ENCODE results near the gene MEF2B.

GRCh38 chr19:19170873-19171672, 1.0 kb upstream of the MEF2B start:
- TF ChIP-seq POLR2AphosphoS5 (IDR thresholded peaks at IDR 0.05; ENCODE audit: low read depth) (no peak), STAT1 (IDR thresholded peaks at IDR 0.05; ENCODE audit: unreplicated experiment) (no peak), EZH2phosphoT487 (IDR thresholded peaks at IDR 0.05; ENCODE audit: unreplicated experiment) (no peak)
